Activated CD4-positive, CD25-positive, alpha-beta regulatory T cell treated with anti-CD3 and anti-CD28 coated beads, Interleukin-2, amount 50 U/mL, for 72 hours (primary cell): Measurements from ENCODE around the gene RHOT2.

ENCODE experiments used
- DNase-seq: peaks from one replicate; pipeline ENCODE4 v3.0.0; 2021

The RHOT2 gene

DNA sequence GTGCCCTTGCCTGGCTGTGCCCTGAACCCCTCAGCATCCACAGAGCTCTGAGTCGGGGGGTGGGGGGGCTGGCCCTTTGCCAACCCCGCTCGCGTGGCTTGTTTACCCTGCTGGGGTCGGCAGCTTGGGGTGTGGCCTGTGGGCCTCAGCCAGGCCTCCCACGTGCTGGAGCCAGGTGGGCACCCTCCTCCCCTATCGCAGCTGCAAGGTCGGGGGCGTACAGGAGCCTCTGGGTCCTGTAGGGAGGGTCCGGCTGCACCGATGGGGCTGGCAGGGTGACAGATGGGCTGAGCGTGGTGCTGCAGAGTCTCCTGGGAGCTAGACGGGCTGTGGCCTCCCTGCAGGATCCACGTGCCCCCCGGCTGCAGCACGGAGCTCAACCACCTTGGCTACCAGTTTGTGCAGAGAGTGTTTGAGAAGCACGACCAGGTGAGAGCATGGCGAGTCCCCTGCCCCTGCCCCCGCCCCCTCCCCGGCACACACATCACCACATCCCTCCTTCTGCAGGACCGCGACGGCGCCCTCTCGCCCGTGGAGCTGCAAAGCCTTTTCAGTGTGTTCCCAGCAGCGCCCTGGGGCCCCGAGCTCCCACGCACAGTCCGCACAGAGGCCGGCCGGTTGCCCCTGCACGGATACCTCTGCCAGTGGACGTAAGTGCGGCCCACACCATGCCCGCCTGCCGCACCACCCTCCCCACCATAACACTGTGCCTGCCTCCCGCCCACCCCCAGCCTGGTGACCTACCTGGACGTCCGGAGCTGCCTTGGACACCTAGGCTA lies 3.6 kb downstream of the RHOT2 start:
- DNase-seq, result no peak

DNA sequence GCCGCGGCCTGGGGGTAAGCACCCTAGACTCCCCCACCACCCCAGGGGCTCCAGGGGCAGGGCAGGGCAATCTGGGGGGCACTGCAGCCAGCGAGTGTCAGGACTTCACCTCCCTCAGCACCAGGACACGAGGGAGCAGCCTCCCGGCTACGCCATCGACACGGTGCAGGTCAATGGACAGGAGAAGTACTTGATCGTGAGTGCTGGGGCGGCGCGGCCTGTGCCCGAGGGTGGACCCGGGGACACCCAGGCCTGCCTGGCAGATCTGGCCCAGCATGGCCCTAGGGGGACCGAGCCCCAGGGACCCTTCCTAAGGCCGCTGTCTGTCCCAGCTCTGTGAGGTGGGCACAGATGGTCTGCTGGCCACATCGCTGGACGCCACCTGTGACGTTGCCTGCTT lies 4.4 kb downstream of the RHOT2 start:
- DNase-seq, result no peak

DNA sequence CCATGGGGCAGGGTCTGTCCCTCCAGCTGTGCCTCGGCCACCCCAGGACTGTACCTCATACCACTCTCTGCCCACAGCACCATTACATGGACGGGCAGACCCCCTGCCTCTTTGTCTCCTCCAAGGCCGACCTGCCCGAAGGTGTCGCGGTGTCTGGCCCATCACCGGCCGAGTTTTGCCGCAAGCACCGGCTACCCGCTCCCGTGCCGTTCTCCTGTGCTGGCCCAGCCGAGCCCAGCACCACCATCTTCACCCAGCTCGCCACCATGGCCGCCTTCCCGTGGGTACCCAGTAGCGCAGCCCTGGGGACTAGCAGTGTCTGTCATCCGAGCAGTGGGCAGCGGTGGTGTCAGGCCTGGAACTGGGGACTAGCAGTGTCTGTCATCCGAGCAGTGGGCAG lies 4.9 kb downstream of the RHOT2 start:
- DNase-seq, result no peak

DNA sequence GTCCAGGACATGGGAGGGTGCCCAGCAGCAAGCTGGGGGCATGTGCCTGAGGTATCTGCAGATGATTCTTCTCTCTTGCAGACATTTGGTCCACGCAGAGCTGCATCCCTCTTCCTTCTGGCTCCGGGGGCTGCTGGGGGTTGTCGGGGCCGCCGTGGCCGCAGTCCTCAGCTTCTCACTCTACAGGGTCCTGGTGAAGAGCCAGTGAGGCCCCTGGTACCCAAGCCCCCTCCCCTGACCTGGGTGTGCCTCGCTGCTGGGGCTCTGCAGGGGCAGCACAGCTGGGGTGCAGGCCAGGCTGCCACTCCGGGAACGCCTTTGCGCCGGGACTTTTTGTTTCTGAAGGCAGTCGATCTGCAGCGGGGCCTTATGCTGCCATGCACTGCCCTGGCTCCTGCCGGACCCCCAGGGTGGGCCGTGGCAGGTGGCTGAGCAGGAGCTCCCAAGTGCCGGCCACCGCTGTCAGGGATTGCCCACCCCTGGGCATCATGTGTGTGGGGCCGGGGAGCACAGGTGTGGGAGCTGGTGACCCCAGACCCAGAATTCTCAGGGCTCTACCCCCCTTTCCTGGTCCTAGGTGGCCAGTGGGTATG lies 5.6 kb downstream of the RHOT2 start:
- DNase-seq, result no peak

DNA sequence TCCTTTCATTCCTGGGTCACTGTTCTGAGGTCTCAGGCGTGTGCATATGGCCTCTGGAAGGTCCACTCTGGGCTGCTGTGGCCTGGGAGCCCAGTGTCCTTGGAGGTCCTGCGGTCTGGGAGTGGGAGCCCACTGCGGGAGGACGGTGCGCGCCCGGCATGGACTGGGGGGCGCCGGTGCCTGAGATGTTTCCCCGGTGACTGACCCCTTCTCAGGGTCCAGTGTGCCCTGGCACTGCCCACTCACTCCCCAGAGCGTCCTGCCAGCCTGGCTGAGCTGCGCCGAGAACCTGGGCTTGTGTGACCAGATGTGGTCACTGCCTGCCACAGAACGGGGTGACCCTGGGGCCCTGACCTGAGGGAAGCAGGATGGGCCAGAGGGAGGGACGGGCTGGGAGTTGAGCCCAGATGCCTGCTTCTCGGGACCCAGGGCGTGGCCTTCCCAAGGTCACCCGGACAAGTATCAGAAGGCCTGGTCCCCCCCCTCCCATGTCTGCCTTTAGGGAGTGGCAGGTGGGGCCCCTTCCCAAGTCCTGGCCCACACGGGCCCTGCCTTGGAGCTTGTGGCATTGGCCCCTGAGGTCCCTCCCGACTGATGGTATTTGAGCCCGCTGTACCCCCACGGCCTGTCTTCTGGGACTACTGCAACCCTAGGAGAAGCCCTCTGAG lies 6.4 kb downstream of the RHOT2 start:
- no peak for DNase-seq

DNA sequence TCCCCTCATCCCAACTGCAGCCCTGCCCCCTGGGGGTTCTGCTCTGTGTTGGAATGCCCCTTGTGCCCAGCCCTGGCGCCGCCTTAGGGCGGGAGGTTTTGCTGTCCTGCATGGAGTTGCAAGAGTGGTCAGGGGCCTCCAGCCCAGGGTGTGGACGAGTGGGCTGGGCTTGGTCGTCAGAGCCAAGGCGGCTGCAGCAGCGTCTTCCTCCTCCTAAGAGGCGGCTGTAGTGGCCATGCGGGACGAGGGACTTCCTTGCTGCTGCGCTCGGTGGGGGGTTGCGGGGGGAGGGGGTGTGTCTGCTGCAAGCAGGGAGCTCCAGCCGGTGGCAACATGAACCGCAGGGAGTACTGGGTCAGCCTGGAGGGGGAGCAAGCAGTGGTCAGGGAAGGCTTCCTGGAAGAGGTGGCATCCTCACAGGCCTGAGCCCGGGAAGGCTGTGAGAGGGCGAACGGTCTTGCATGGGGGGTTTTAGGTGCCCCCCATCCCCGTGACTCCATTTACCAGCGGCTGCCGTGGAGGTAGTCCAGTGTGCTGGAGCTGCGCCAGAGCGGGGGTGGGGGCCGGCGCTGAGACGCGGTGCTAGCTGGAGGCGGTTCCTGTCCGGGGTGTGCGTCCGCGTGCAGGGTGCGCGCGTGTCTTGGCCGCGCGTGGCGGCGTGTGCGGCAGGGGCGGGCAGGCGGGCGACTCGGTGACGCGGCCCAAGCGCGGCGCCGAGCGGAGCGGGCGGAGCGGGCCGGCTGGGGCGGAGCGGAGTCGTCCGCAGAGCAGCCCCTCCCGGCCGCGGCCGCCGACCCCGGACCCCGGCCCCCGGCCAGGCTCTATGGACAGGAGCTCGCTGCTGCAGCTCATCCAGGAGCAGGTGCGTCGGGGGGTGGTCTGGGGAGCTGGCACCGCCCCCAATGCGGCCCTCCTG lies 7.3 kb downstream of the RHOT2 start, which contains the start of gene RHBDL1:
TSS of gene RHBDL1 (plus strand) at position 704 of the 916 bp plus-strand sequence. CDS start at position 824, 120 bp downstream.
- DNase-seq, result no peak

DNA sequence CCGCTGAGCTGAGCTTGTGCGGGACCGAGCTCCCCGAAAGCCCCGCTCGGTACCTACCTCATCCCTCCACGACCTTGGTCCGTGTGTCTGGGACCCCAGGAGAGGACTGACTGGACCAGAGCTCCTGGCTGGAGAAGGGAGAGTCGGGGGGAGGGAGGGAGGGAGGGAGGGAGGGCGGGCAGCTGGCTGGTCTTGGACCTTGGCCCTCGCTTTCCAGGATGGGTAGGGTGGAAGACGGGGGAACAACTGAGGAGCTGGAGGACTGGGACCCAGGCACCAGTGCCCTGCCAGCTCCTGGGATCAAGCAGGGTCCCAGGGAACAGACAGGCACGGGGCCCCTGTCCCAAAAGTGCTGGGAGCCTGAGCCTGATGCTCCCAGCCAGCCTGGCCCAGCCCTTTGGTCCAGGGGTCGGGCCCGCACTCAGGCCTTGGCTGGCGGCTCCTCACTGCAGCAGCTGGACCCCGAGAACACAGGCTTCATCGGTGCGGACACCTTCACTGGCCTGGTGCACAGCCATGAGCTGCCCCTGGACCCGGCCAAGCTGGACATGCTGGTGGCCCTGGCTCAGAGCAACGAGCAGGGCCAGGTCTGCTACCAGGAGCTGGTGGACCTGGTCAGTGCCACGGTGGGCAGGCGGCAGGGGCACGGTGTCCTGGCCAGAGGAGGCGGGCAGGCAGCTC lies 8.1 kb downstream of the RHOT2 start:
- no peak for DNase-seq

DNA sequence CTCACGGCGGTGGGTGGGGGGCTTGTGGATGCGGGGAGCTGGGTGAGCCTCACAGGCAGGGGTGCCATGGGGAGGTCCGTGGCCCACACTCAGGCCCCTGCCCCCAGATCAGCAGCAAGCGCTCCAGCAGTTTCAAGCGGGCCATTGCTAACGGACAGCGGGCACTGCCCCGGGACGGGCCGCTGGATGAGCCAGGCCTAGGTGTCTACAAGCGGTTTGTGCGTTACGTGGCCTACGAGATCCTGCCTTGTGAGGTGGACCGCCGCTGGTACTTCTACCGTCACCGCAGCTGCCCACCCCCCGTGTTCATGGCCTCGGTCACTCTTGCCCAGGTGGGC lies 8.6 kb downstream of the RHOT2 start:
- DNase-seq, result no peak

DNA sequence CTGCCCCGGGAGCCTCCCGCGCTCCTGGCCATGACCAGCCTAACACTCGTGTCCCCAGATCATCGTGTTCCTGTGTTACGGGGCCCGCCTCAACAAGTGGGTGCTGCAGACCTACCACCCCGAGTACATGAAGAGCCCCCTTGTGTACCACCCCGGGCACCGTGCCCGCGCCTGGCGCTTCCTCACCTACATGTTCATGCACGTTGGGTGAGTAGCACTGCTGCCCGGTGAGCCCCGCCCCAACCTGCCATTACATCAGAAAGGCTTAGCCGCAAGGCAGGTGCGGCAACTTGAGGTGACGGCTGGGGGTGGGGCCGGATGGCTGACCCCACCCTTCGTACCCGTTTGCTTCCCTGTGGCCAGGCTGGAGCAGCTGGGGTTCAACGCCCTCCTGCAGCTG lies 9.0 kb downstream of the RHOT2 start:
- no peak for DNase-seq

DNA sequence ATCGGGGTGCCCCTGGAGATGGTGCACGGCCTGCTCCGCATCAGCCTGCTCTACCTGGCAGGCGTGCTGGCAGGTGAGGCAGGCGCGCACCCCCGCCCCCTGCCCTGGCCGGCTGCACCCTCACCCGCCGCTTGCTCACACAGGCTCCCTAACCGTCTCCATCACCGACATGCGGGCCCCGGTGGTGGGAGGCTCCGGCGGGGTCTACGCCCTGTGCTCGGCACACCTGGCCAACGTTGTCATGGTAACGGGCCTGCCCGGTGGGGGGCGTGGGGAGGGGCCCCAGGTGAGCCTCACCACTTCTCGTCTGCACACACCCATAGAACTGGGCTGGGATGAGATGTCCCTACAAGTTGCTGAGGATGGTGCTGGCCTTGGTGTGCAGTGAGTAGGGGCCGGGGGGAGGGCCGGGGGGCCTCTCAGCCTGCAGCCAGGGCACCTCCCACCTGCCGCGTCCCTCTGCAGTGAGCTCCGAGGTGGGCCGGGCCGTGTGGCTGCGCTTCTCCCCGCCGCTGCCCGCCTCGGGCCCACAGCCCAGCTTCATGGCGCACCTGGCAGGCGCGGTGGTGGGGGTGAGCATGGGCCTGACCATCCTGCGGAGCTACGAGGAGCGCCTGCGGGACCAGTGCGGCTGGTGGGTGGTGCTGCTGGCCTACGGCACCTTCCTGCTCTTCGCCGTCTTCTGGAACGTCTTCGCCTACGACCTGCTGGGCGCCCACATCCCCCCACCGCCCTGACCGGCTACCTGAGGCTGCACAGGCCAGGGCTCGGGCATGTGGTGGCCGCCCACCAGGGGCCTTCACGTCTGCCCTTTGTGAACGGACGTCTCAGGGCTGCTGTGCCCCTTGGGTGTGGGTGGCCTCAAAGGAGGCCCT lies 9.6 kb downstream of the RHOT2 start:
- no peak for DNase-seq

DNA sequence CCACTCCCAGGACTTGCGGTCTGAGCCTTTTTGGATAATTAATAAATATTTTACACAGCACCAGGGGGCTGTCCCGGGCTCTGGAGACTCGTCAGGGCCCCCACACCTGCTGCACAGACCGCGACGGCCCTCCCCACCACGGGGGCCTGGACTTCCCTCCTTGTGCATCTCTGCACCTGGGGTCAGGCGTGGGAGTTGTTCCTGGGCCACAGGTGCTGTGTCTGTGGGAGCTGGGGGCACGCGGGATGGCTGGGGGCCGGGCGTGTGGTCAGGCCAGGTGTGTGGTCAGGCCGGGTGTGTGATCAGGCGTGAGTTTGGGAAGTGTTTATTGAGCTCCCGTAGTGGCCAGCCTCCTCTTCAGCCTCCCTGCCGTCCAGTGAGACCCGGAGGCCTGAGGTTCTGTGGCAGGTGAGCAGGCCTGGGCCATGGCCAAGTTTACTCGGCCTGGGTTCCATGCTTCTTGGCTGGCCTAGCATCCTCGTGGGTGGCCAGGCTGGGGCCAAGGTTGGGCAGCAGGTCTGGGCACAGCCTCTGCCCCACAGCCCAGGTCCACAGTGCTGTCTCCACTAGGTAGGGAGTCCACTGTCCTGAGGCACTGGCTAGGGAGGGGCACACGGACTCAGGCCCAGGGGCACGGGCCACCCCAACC lies 10.4 kb downstream of the RHOT2 start:
- no peak for DNase-seq

DNA sequence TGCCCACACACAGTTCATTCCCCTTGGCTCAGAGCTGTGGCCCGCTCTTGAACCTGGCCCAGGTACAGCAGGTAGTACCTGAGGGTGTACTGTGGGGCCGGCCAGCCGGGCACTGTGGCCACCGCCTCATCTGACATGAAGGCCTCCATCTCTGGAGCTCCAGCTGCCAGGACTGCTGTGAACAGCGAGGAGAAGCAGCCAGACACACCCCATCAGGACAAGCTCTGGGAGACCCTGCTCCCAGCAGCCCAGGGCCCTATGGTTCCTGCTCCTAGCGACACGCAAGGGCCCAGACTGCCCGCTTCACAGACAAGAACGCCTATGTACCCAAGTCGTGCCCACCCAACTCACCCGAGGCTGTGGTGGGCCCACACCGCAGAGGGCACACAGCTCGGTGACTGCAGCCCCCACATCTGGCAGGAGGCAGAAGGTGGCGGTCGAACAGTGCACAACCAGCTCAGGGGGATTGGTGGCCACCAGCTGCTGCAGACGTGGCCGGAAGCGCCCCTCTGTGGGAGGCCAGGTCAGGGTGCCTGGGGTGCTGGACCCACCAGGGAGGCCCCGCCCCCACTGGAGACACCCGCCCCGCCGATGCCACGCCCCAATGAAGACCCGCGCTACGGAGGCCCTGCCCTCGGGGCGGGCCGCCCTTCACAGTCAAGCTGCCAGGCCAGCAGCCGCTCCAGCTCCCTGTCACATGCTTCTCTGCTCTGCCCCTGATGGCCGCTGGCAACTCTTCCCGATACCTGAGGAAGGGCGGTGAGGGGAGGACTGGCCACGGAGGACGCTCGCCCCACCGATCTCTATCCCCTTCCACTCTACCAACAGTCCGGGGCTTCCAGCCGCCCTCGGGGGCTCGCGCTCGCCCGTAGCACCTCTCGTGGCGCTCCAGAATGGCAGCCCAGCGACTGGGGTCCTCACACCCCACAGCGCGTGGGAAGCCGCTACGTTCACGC lies 11.2 kb downstream of the RHOT2 start:
- DNase-seq, result peak; percentile 61

DNA sequence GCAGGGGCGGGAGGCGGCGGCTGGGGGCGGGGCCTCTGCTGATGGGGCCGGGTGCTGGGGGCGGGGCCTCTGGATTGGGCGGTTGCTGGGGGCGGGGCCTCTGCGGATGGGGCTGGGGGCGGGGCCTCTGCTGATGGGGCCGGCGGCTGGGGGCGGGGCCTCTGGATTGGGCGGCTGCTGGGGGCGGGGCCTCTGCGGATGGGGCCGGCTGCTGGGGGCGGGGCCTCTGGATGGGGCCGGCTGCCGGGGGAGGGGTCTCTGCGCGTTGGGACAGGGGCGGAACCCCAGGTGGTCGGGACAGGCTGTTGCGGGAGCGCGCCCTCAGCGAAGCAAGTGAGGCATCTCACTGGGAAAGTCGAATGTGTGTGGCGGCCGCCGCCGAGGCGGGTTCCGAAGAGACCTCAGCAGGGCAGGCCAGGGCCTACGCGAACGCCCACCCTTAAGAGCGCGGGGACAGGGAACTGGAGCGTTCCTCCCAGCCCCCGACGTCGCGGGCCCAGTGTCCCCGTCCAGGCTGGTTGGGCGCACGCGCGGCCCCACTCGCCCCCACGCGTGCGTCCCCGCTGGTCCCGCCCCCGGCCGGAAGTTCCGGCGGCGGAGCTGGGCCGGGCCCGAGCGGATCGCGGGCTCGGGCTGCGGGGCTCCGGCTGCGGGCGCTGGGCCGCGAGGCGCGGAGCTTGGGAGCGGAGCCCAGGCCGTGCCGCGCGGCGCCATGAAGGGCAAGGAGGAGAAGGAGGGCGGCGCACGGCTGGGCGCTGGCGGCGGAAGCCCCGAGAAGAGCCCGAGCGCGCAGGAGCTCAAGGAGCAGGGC lies 12.1 kb downstream of the RHOT2 start, which contains the start of gene STUB1:
TSS of gene STUB1 (plus strand) at position 597 of the 811 bp plus-strand sequence. CDS start at position 713, 116 bp downstream.
- DNase-seq, result peak; percentile 90

DNA sequence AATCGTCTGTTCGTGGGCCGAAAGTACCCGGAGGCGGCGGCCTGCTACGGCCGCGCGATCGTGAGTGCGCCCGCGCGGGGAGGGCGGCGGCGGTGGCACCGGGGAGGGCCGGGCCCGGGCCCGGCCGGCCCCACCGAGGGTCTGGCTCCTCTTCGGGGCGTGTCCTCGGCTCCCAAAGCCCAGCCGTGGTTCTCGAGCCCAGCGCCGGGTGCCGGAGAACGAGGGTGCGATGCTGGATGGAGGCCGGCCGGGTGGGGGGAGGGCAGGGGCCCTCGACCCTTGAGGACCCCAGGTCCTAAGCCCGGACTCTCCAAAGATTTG lies 12.7 kb downstream of the RHOT2 start:
- no peak for DNase-seq

DNA sequence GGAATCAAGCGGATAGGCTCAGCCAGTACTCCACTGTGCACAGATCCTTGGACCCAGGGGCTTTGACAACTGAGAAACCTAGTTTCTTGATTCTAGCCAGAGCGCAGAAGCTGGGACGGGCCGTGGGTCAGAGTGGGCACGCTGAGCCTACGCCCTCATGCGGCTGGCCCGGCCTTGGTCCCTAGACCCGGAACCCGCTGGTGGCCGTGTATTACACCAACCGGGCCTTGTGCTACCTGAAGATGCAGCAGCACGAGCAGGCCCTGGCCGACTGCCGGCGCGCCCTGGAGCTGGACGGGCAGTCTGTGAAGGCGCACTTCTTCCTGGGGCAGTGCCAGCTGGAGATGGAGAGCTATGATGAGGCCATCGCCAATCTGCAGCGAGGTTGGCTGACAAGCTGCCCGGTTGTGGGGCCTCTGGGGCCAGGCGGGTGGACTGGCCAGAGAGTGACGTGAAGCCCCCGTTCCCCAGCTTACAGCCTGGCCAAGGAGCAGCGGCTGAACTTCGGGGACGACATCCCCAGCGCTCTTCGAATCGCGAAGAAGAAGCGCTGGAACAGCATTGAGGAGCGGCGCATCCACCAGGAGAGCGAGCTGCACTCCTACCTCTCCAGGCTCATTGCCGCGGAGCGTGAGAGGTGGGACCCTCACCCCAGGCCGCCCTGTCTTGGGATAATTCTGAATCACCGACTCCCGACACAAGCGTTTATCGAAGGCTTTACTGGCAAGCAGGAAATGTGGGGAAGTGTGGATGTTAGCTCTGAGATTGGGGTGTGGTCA lies 13.2 kb downstream of the RHOT2 start:
- DNase-seq, result no peak

DNA sequence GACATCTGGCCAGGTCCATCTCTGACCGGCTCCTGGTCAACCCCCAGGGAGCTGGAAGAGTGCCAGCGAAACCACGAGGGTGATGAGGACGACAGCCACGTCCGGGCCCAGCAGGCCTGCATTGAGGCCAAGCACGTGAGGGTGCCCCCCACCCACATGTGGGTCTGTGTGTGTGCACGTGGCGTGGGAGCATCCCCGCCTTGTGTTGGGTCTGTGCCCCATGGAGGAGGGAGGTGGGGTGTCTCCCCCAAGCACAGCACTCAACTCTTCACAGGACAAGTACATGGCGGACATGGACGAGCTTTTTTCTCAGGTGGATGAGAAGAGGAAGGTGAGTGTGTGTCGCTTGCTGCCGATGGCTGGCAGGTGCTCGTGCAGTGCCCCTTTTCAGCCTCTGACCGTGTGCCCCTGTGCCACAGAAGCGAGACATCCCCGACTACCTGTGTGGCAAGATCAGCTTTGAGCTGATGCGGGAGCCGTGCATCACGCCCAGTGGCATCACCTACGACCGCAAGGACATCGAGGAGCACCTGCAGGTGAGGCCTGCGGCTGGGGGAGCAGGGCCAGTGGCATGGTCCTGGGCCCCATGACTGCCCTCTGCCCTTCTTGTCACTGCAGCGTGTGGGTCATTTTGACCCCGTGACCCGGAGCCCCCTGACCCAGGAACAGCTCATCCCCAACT lies 14.0 kb downstream of the RHOT2 start:
- no peak for DNase-seq
